Fibroblast of lung (primary cell): ENCODE results near the gene TBC1D5.

Source experiments
- EZH2 ChIP-seq: IDR thresholded peaks from 2 replicates; pipeline ENCODE4 v1.5.1; 2012; ENCODE audit warnings: low read length, control low read depth, mild to moderate bottlenecking; ENCODE audit errors: missing control alignments
- TF ChIP-seq, protein P1 (sequence below), 2 donors: IDR thresholded peaks in 1 of 2; conservative IDR thresholded peaks in 1 of 2; 1 replicate in 1 of 2; 2 replicates in 1 of 2; pipeline ENCODE4 v1.5.1; 2011 to 2012; ENCODE audit warnings: low read length in 2 of 2, control low read depth in 1 of 2, inconsistent platforms in 1 of 2, low read depth in 1 of 2, mild to moderate bottlenecking in 1 of 2

DNA sequence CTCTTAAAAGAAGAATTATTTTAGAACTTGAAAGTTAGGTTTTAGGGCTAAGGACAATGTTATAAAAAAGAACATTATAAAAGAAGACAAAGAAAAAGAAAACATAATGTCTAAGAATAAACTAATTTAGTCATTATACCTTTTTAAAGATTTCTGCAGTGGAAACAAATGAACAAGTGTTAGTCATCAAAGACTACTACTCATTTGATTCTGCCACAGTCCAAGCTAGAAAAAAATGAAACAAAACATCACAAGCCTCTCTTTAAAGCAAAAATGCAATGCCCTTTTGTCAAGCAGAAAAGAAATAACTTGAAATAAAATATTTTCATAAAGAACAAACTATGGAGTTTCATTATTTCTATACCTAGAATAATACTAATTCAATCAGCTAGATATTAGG, 102.0 kb downstream of the TBC1D5 start:
- TF ChIP-seq, protein P1, sequence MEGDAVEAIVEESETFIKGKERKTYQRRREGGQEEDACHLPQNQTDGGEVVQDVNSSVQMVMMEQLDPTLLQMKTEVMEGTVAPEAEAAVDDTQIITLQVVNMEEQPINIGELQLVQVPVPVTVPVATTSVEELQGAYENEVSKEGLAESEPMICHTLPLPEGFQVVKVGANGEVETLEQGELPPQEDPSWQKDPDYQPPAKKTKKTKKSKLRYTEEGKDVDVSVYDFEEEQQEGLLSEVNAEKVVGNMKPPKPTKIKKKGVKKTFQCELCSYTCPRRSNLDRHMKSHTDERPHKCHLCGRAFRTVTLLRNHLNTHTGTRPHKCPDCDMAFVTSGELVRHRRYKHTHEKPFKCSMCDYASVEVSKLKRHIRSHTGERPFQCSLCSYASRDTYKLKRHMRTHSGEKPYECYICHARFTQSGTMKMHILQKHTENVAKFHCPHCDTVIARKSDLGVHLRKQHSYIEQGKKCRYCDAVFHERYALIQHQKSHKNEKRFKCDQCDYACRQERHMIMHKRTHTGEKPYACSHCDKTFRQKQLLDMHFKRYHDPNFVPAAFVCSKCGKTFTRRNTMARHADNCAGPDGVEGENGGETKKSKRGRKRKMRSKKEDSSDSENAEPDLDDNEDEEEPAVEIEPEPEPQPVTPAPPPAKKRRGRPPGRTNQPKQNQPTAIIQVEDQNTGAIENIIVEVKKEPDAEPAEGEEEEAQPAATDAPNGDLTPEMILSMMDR (conservative IDR thresholded peaks at IDR 0.05 in 1 of 2, IDR thresholded peaks at IDR 0.05 in 1 of 2; ENCODE audit: low read depth in 1 of 2, low read length in 2 of 2) = no peak
- no peak for TF ChIP-seq EZH2
